DND-41 (cell line): ENCODE data around the gene HERC5.

Experiments
- ATAC-seq: fragments of 200-7000 bp; cut with Tn5 transposase; 3 replicates; pipeline ENCODE4 v1.9.1; 2021; ENCODE audit warnings: low read depth; ENCODE audit not compliant: insufficient read depth
- DNase-seq: peaks from one replicate; pipeline ENCODE4 v3.0.0-alpha.2; 2020
- H2AFZ ChIP-seq: 2 replicates; pipeline ENCODE4 v1.6.0; 2012; ENCODE audit warnings: low read depth, low read length
- H3K27ac ChIP-seq: 2 replicates; pipeline ENCODE4 v1.5.1; 2012; ENCODE audit warnings: low read length, inconsistent platforms
- H3K27me3 ChIP-seq: fragments of 200-600 bp; sonication (generic); 2 replicates; pipeline ENCODE4 v1.6.0; 2012; ENCODE audit warnings: low read length, mild to moderate bottlenecking, inconsistent platforms; ENCODE audit not compliant: insufficient read depth, poor library complexity
- H3K36me3 ChIP-seq: 2 replicates; pipeline ENCODE4 v1.5.1; 2012; ENCODE audit warnings: low read length, inconsistent platforms; ENCODE audit not compliant: insufficient read depth
- H3K4me1 ChIP-seq: 2 replicates; pipeline ENCODE4 v1.5.1; 2012; ENCODE audit warnings: mild to moderate bottlenecking, low read length; ENCODE audit not compliant: insufficient read depth
- H3K4me2 ChIP-seq: 2 replicates; pipeline ENCODE4 v1.6.0; 2012; ENCODE audit warnings: mild to moderate bottlenecking, moderate library complexity, low read length, inconsistent platforms; ENCODE audit not compliant: insufficient read depth
- H3K4me3 ChIP-seq, 2 experiments: fragments of 200-600 bp in 1 of 2; shearing (Covaris generic) in 1 of 2; 2 replicates each; pipeline ENCODE4 v1.5.1; 2012 to 2016; ENCODE audit warnings: inconsistent platforms in 2 of 2, low read length in 2 of 2, mild to moderate bottlenecking in 2 of 2, low read depth in 1 of 2, moderate library complexity in 1 of 2
- H3K79me2 ChIP-seq: 2 replicates; pipeline ENCODE4 v1.6.0; 2012; ENCODE audit warnings: low read length, inconsistent platforms; ENCODE audit not compliant: insufficient read depth
- H3K9ac ChIP-seq: 2 replicates; pipeline ENCODE4 v1.6.0; 2012; ENCODE audit warnings: low read depth, mild to moderate bottlenecking, inconsistent platforms, low read length, moderate library complexity
- H3K9me3 ChIP-seq: 2 replicates; pipeline ENCODE4 v1.5.1; 2012; ENCODE audit warnings: low read length, moderate library complexity, mild to moderate bottlenecking, inconsistent platforms; ENCODE audit not compliant: insufficient read depth, severe bottlenecking
- H4K20me1 ChIP-seq: 2 replicates; pipeline ENCODE4 v1.6.0; 2012; ENCODE audit warnings: low read length; ENCODE audit not compliant: insufficient read depth
- CTCF ChIP-seq: IDR thresholded peaks from 2 replicates; pipeline ENCODE4 v1.5.1; 2012; ENCODE audit warnings: borderline replicate concordance, low read length, moderate library complexity, mild to moderate bottlenecking; ENCODE audit not compliant: poor library complexity, severe bottlenecking; ENCODE audit errors: extremely low read depth
- EZH2 ChIP-seq: IDR thresholded peaks from 3 replicates; pipeline ENCODE4 v1.6.1; 2012; ENCODE audit warnings: borderline replicate concordance, low read depth, mild to moderate bottlenecking, moderate library complexity, low read length, inconsistent platforms; ENCODE audit not compliant: severe bottlenecking

Gene HERC5

DNA sequence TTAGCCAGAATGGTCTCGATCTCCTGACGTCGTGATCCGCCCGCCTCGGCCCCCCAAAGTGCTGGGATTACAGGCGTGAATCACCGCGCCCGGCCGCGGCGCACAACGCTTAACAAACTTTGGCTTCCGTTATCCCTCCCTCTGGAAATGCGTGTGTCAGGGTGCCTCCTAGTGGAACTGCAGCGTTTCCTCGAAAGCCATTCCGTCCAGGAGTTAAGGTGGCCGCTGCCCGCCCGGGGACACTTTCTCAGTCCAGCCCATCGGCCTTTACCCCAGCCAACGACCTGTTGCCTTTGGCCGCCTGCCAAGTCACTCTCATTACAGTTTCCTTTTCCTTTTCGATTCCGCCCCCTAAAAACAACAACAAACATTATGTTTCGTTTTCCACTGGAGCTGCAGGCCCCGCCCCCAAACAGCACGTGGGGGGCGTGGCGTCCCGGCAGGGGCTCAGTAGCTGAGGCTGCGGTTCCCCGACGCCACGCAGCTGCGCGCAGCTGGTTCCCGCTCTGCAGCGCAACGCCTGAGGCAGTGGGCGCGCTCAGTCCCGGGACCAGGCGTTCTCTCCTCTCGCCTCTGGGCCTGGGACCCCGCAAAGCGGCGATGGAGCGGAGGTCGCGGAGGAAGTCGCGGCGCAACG lies at the start of gene HERC5:
Gene HERC5 (plus strand): TSS at position 450 of the 637 bp plus-strand sequence. CDS start 151 bp downstream, at position 601.
- H3K27me3 ChIP-seq = no peaks in the 10 kb centered on the region
- H3K79me2 ChIP-seq = no peaks in the 10 kb centered on the region
- H3K4me1 ChIP-seq = peaks cover 30% of the 10 kb centered on the region; the same call in 1 of the 2 replicates
- no peaks in the 10 kb centered on the region for H3K9me3 ChIP-seq
- H3K4me3 ChIP-seq = peak within 1 kb of the TSS; percentile 46 to 66
- H3K27ac ChIP-seq = peak within 1 kb of the TSS; percentile 90
- peak within 1 kb of the TSS; percentile 92 for H2AFZ ChIP-seq
- no peaks in the 10 kb centered on the region for H4K20me1 ChIP-seq
- H3K4me2 ChIP-seq = peak within 1 kb of the TSS; percentile 73
- no peak for TF ChIP-seq EZH2
- TF ChIP-seq CTCF = peak; percentile 54
- DNase-seq (peak; percentile 86), ATAC-seq (peak; percentile 93)
- peak within 1 kb of the TSS; percentile 59 for H3K9ac ChIP-seq
- no peaks in the 10 kb centered on the region for H3K36me3 ChIP-seq

DNA sequence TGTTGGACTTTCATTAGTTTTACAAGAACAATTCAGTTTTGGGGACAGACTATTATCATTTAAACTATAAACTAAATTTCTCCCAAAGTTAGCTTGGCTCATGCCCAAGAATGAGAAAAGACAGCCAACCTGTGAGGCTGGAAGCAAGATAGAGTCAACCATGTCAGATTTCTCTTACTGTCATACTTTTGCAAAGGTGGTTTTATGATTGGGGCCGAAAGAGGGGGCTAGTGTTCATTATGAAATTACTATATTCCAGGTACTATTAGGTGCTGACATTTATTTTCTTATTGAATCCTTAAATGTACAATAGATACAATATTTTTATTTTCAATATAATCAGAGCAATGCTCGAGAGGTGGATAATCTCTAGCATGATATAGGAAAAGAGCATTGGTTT lies 47.7 kb upstream of the HERC5 start:
- Histone ChIP-seq H3K27me3 (no peaks in the 10 kb centered on the region), H3K9ac (no peak overlapping the region), H3K4me3 (no peak overlapping the region), H3K4me1 (no peaks in the 10 kb centered on the region), H3K36me3 (no peaks in the 10 kb centered on the region), H3K79me2 (no peaks in the 10 kb centered on the region), H3K9me3 (no peaks in the 10 kb centered on the region), H3K4me2 (no peak overlapping the region), H3K27ac (no peak overlapping the region), H4K20me1 (no peaks in the 10 kb centered on the region), H2AFZ (no peak overlapping the region)
- no peak for DNase-seq
- TF ChIP-seq EZH2 (no peak), CTCF (no peak)
- no peak for ATAC-seq

GRCh38 chr4:88409789-88410188 lies 47.1 kb upstream of the HERC5 start:
- DNase-seq (no peak), ATAC-seq (no peak)
- Histone ChIP-seq H3K9me3 (no peaks in the 10 kb centered on the region), H3K9ac (no peak overlapping the region), H3K36me3 (no peaks in the 10 kb centered on the region), H3K27me3 (no peaks in the 10 kb centered on the region), H3K79me2 (no peaks in the 10 kb centered on the region), H4K20me1 (no peaks in the 10 kb centered on the region), H3K27ac (no peak overlapping the region), H3K4me3 (no peak overlapping the region), H3K4me2 (no peak overlapping the region), H2AFZ (no peak overlapping the region), H3K4me1 (no peaks in the 10 kb centered on the region)
- TF ChIP-seq CTCF = no peak
- no peak for TF ChIP-seq EZH2
